WTC11 (cell line): Measurements from ENCODE around the gene ACVR1. TPM values are rescaled to one million over a fixed set of nuclear protein-coding genes. Genes with fewer than 3 reads are reported as not detected.

Source experiments
- ATAC-seq: fragments of 200-7000 bp; cut with Tn5 transposase; 2 replicates; pipeline ENCODE4 v1.10.0; 2021; ENCODE audit warnings: mild to moderate bottlenecking, moderate library complexity
- CTCF ChIA-PET: fragments of 300-600 bp; sonication (Branson Sonifier 250); formaldehyde crosslinking; loops from one replicate; lab custom pipeline; 2021; ENCODE audit warnings: antibody characterized with exemption; lab: Charles Lee
- POLR2A ChIA-PET: fragments of 350-600 bp; sonication (Branson Sonifier 250); formaldehyde crosslinking; loops from one replicate; lab custom pipeline; 2021; ENCODE audit warnings: antibody characterized with exemption; lab: Charles Lee
- DNase-seq: peaks from one replicate; pipeline ENCODE4 v3.0.0; 2021; ENCODE audit warnings: low spot score
- H3K27ac Mint-ChIP-seq: 2 replicates; pipeline ENCODE4 v1.8.0; 2021; ENCODE audit warnings: mixed read lengths
- H3K27me3 Mint-ChIP-seq: 2 replicates; pipeline ENCODE4 v1.8.0; 2021; ENCODE audit warnings: low read depth, mild to moderate bottlenecking, moderate library complexity, mixed read lengths
- H3K36me3 Mint-ChIP-seq: 2 replicates; pipeline ENCODE4 v1.8.0; 2021; ENCODE audit warnings: mixed read lengths
- H3K4me1 Mint-ChIP-seq: 2 replicates; pipeline ENCODE4 v1.8.0; 2022; ENCODE audit warnings: mixed read lengths
- H3K4me3 Mint-ChIP-seq: 2 replicates; pipeline ENCODE4 v1.8.0; 2021; ENCODE audit warnings: mild to moderate bottlenecking, moderate library complexity, mixed read lengths
- H3K9me3 Mint-ChIP-seq: 2 replicates; pipeline ENCODE4 v1.8.0; 2021; ENCODE audit warnings: mixed read lengths
- AR ChIP-seq: fragments of 250-450 bp; sonication (Bioruptor Pico); IDR thresholded peaks from 2 replicates; pipeline ENCODE4 v1.9.0; 2021; ENCODE audit warnings: mild to moderate bottlenecking
- ATF3 ChIP-seq: sonication (generic); formaldehyde crosslinking; conservative IDR thresholded peaks from 2 replicates; pipeline ENCODE4 v1.8.1; 2022; ENCODE audit warnings: mild to moderate bottlenecking, missing genetic modification reagents
- E2F1 ChIP-seq: sonication (generic); formaldehyde crosslinking; IDR thresholded peaks from 2 replicates; pipeline ENCODE4 v1.8.0; 2022; ENCODE audit warnings: mild to moderate bottlenecking, missing genetic modification reagents
- ELF4 ChIP-seq: sonication (generic); formaldehyde crosslinking; IDR thresholded peaks from 2 replicates; pipeline ENCODE4 v1.8.1; 2022; ENCODE audit warnings: low read depth, mild to moderate bottlenecking, moderate library complexity, missing genetic modification reagents
- EMX1 ChIP-seq: fragments of 250-450 bp; sonication (Bioruptor Pico); IDR thresholded peaks from 2 replicates; pipeline ENCODE4 v1.8.0; 2021; ENCODE audit warnings: mild to moderate bottlenecking
- ESRRA ChIP-seq: sonication (generic); formaldehyde crosslinking; IDR thresholded peaks from 2 replicates; pipeline ENCODE4 v1.8.1; 2022; ENCODE audit warnings: mild to moderate bottlenecking, missing genetic modification reagents, borderline replicate concordance
- ETV6 ChIP-seq: sonication (generic); formaldehyde crosslinking; IDR thresholded peaks from 2 replicates; pipeline ENCODE4 v1.8.1; 2022; ENCODE audit warnings: mild to moderate bottlenecking, missing genetic modification reagents
- FOXP1 ChIP-seq: sonication (generic); formaldehyde crosslinking; IDR thresholded peaks from 2 replicates; pipeline ENCODE4 v1.8.0; 2022; ENCODE audit warnings: missing genetic modification reagents, mild to moderate bottlenecking, moderate library complexity, borderline replicate concordance
- HMGXB4 ChIP-seq: sonication (generic); formaldehyde crosslinking; IDR thresholded peaks from 2 replicates; pipeline ENCODE4 v1.8.1; 2023; ENCODE audit warnings: mild to moderate bottlenecking, moderate library complexity, missing genetic modification reagents
- IRF1 ChIP-seq: sonication (generic); formaldehyde crosslinking; IDR thresholded peaks from 2 replicates; pipeline ENCODE4 v1.8.0; 2023; ENCODE audit warnings: missing genetic modification reagents
- JAZF1 ChIP-seq: fragments of 250-450 bp; sonication (Bioruptor Pico); IDR thresholded peaks from 2 replicates; pipeline ENCODE4 v1.9.0; 2021; ENCODE audit warnings: moderate library complexity, mild to moderate bottlenecking, inconsistent platforms
- KAT7 ChIP-seq: sonication (generic); formaldehyde crosslinking; IDR thresholded peaks from 2 replicates; pipeline ENCODE4 v1.8.1; 2023; ENCODE audit warnings: missing genetic modification reagents, mild to moderate bottlenecking, borderline replicate concordance
- NR3C1 ChIP-seq: sonication (generic); formaldehyde crosslinking; conservative IDR thresholded peaks from 2 replicates; pipeline ENCODE4 v1.8.1; 2023; ENCODE audit warnings: low read depth, mild to moderate bottlenecking, missing genetic modification reagents
- RELA ChIP-seq: sonication (generic); formaldehyde crosslinking; IDR thresholded peaks from 2 replicates; pipeline ENCODE4 v1.8.1; 2022; ENCODE audit warnings: missing genetic modification reagents, mild to moderate bottlenecking, borderline replicate concordance
- RORB ChIP-seq: fragments of 250-450 bp; sonication (Bioruptor Pico); IDR thresholded peaks from 2 replicates; pipeline ENCODE4 v1.9.0; 2021; ENCODE audit warnings: mild to moderate bottlenecking
- SP1 ChIP-seq: sonication (generic); formaldehyde crosslinking; conservative IDR thresholded peaks from 2 replicates; pipeline ENCODE4 v1.8.1; 2022; ENCODE audit warnings: missing genetic modification reagents
- TEAD1 ChIP-seq: sonication (generic); formaldehyde crosslinking; IDR thresholded peaks from 2 replicates; pipeline ENCODE4 v1.8.0; 2022; ENCODE audit warnings: mild to moderate bottlenecking, missing genetic modification reagents
- ZBTB21 ChIP-seq: sonication (generic); formaldehyde crosslinking; IDR thresholded peaks from 2 replicates; pipeline ENCODE4 v1.8.1; 2023; ENCODE audit warnings: mild to moderate bottlenecking, missing genetic modification reagents, borderline replicate concordance
- ZMAT4 ChIP-seq: fragments of 250-450 bp; sonication (Bioruptor Pico); IDR thresholded peaks from 2 replicates; pipeline ENCODE4 v1.9.0; 2021; ENCODE audit warnings: mild to moderate bottlenecking
- ZNF219 ChIP-seq: sonication (generic); formaldehyde crosslinking; IDR thresholded peaks from 2 replicates; pipeline ENCODE4 v1.8.0; 2023; ENCODE audit warnings: missing genetic modification reagents, mild to moderate bottlenecking, borderline replicate concordance
- ZNF263 ChIP-seq: sonication (generic); formaldehyde crosslinking; IDR thresholded peaks from 2 replicates; pipeline ENCODE4 v1.8.1; 2022; ENCODE audit warnings: low read depth, mild to moderate bottlenecking, moderate library complexity, missing genetic modification reagents
- ZNF396 ChIP-seq: fragments of 250-450 bp; sonication (Bioruptor Pico); IDR thresholded peaks from 2 replicates; pipeline ENCODE4 v1.8.0; 2021; ENCODE audit warnings: mild to moderate bottlenecking, moderate library complexity, borderline replicate concordance
- total RNA-seq: library from RNA; stranded (reverse); gene quantifications from 3 replicates; pipeline ENCODE4 v1.2.3, GENCODE V29; 2021

Gene ACVR1
- total RNA-seq, 1 experiment from 2014 or later: 19.2 TPM

- no peaks in the 10 kb centered on the region for H3K36me3 Mint-ChIP-seq
- TF ChIP-seq ELF4: no peak
- TF ChIP-seq NR3C1: no peak
- TF ChIP-seq TEAD1: no peak
- no peak for TF ChIP-seq ZNF263 (CRISPR knock-in tag)
- no peak for TF ChIP-seq SP1 (CRISPR knock-in tag)
- TF ChIP-seq ZNF396 (CRISPR knock-in tag): no peak
- TF ChIP-seq RELA (CRISPR knock-in tag): no peak
- no peak for TF ChIP-seq HMGXB4 (CRISPR knock-in tag)
- TF ChIP-seq ZBTB21 (CRISPR knock-in tag): no peak
- TF ChIP-seq ESRRA: no peak
- TF ChIP-seq IRF1 (CRISPR knock-in tag): no peak
- no peak for TF ChIP-seq ZNF219 (CRISPR knock-in tag)
- TF ChIP-seq ZMAT4 (CRISPR knock-in tag): no peak
- no peak for TF ChIP-seq KAT7
- no peaks in the 10 kb centered on the region for H3K9me3 Mint-ChIP-seq
- H3K27ac Mint-ChIP-seq: no peak overlapping the region
- ChIA-PET POLR2A (no interaction called here), CTCF (no interaction called here)
- no peak for ATAC-seq
- H3K27me3 Mint-ChIP-seq: no peaks in the 10 kb centered on the region
- peaks cover under 1% of the 10 kb centered on the region; the same call in 1 of the 2 replicates for H3K4me1 Mint-ChIP-seq
- no peak overlapping the region for H3K4me3 Mint-ChIP-seq
- no peak for DNase-seq
Observed at GRCh38 chr2:157858846-157859245, 17.3 kb downstream of the ACVR1 start.

- Mint-ChIP-seq H3K4me3 (no peak overlapping the region), H3K27ac (no peak overlapping the region), H3K4me1 (peaks cover 8% of the 10 kb centered on the region; the same call in 1 of the 2 replicates), H3K27me3 (no peaks in the 10 kb centered on the region), H3K9me3 (no peaks in the 10 kb centered on the region), H3K36me3 (no peaks in the 10 kb centered on the region)
- DNase-seq (no peak), ATAC-seq (no peak)
- ChIA-PET POLR2A (no interaction called here), CTCF (no interaction called here)
- no peak for TF ChIP-seq ZBTB21 (CRISPR knock-in tag)
- TF ChIP-seq ATF3 (CRISPR knock-in tag): no peak
- TF ChIP-seq EMX1 (CRISPR knock-in tag): no peak
- no peak for TF ChIP-seq ETV6 (CRISPR knock-in tag)
- TF ChIP-seq FOXP1 (CRISPR knock-in tag): no peak
- TF ChIP-seq JAZF1 (CRISPR knock-in tag): no peak
- no peak for TF ChIP-seq AR (CRISPR knock-in tag)
- no peak for TF ChIP-seq E2F1 (CRISPR knock-in tag)
- TF ChIP-seq RORB (CRISPR knock-in tag): no peak
- TF ChIP-seq ZMAT4 (CRISPR knock-in tag): no peak
- TF ChIP-seq ZNF396 (CRISPR knock-in tag): no peak
- TF ChIP-seq RELA (CRISPR knock-in tag): no peak
Observed at GRCh38 chr2:157857881-157858280, 18.2 kb downstream of the ACVR1 start.
